Ecto neural progenitor cell (in vitro differentiated cells): ENCODE measurements around the gene KPTN.
"Not testable (repeated sequence)": the region's sequence is repeated elsewhere in the genome, so short reads cannot be mapped to it uniquely, and the experiment has no call there.

Experiments used
- DNase-seq: peaks from one replicate; pipeline ENCODE4 v3.0.0-alpha.2; 2018; ENCODE audit warnings: low spot score

Gene KPTN

GRCh38 chr19:47491358-47492136, 7.5 kb upstream of the KPTN start:
- no peak for DNase-seq

- no peak for DNase-seq
Observed at GRCh38 chr19:47490847-47491246, 6.8 kb upstream of the KPTN start.

- DNase-seq, result no peak
Observed at GRCh38 chr19:47490031-47490430, 6.0 kb upstream of the KPTN start.

- DNase-seq, result no peak
Observed at GRCh38 chr19:47489072-47489914, 5.3 kb upstream of the KPTN start.

- no peak for DNase-seq
Observed at GRCh38 chr19:47487551-47488515, 3.8 kb upstream of the KPTN start.

GRCh38 chr19:47486900-47487299, 2.9 kb upstream of the KPTN start:
- DNase-seq, result no peak

- not testable (repeated sequence) for DNase-seq
Observed at GRCh38 chr19:47486220-47486619, 2.2 kb upstream of the KPTN start.

GRCh38 chr19:47485210-47485609, 1.2 kb upstream of the KPTN start:
- DNase-seq, result no peak

GRCh38 chr19:47483200-47483599, 819 bp downstream of the KPTN start:
- DNase-seq, result no peak

GRCh38 chr19:47481460-47482052, 2.5 kb downstream of the KPTN start:
- DNase-seq, result no peak

- DNase-seq, result no peak
Observed at GRCh38 chr19:47480658-47481057, 3.4 kb downstream of the KPTN start.

- DNase-seq, result peak; percentile 78
Observed at GRCh38 chr19:47479701-47480503, 4.1 kb downstream of the KPTN start.

- no peak for DNase-seq
Observed at GRCh38 chr19:47476438-47476972, 7.5 kb downstream of the KPTN start.

- no peak for DNase-seq
Observed at GRCh38 chr19:47475465-47475864, 8.6 kb downstream of the KPTN start.

- DNase-seq, result no peak
Observed at GRCh38 chr19:47473336-47473735, 10.7 kb downstream of the KPTN start.

GRCh38 chr19:47471733-47472457, 12.1 kb downstream of the KPTN start, which contains the start of gene SLC8A2:
Gene SLC8A2, minus strand, starts transcription at chr19:47471893. Its CDS starts 5,490 bp downstream, at chr19:47466403.
- DNase-seq, result peak; percentile 96

- DNase-seq, result no peak
Observed at GRCh38 chr19:47471381-47471732, 12.7 kb downstream of the KPTN start.

- no peak for DNase-seq
Observed at GRCh38 chr19:47470447-47471195, 13.4 kb downstream of the KPTN start.

- no peak for DNase-seq
Observed at GRCh38 chr19:47469719-47470118, 14.3 kb downstream of the KPTN start.
